SKM-1 treated with dmso at 0.1 percent for 144 hours (cell line): ENCODE results near the gene CCDC158.
A peak's percentile ranks its signal among the peaks of the same experiment; 100 is the strongest.
"Not testable (repeated sequence)": the region's sequence is repeated elsewhere in the genome, so short reads cannot be mapped to it uniquely, and the experiment has no call there.

ENCODE experiments used
- DNase-seq: peaks from one replicate; lab custom pipeline; 2025; ENCODE audit not compliant: unreplicated experiment; lab: John Stamatoyannopoulos, UW

CCDC158 gene

GRCh38 chr4:76430519-76431388 is 9.8 kb upstream of the CCDC158 start:
- DNase-seq, result peak; percentile 55

- peak; percentile 49 for DNase-seq
Measured at GRCh38 chr4:76429636-76430035, 8.7 kb upstream of the CCDC158 start.

GRCh38 chr4:76426272-76426671 is 5.3 kb upstream of the CCDC158 start:
- no peak for DNase-seq

- DNase-seq, result not testable (repeated sequence)
Measured at GRCh38 chr4:76423159-76423558, 2.2 kb upstream of the CCDC158 start.

GRCh38 chr4:76420188-76420761 is 666 bp downstream of the CCDC158 start:
- DNase-seq, result no peak

GRCh38 chr4:76410636-76411035 is 10.3 kb downstream of the CCDC158 start:
- DNase-seq, result no peak

- DNase-seq, result no peak
Measured at GRCh38 chr4:76407440-76408119, 13.4 kb downstream of the CCDC158 start.

GRCh38 chr4:76406081-76406480 is 14.9 kb downstream of the CCDC158 start:
- DNase-seq, result no peak

- no peak for DNase-seq
Measured at GRCh38 chr4:76401654-76402053, 19.3 kb downstream of the CCDC158 start.

GRCh38 chr4:76388160-76388908 is 32.6 kb downstream of the CCDC158 start:
- no peak for DNase-seq

- peak; percentile 89 for DNase-seq
Measured at GRCh38 chr4:76386566-76387305, 34.2 kb downstream of the CCDC158 start.

GRCh38 chr4:76385974-76386373 is 35.0 kb downstream of the CCDC158 start:
- DNase-seq, result no peak

GRCh38 chr4:76384052-76384451 is 36.9 kb downstream of the CCDC158 start:
- DNase-seq, result no peak

- no peak for DNase-seq
Measured at GRCh38 chr4:76383001-76383400, 37.9 kb downstream of the CCDC158 start.

- DNase-seq, result peak; percentile 53
Measured at GRCh38 chr4:76381986-76382385, 39.0 kb downstream of the CCDC158 start.

- DNase-seq, result no peak
Measured at GRCh38 chr4:76380561-76380960, 40.4 kb downstream of the CCDC158 start.

- DNase-seq, result peak; percentile 9
Measured at GRCh38 chr4:76377911-76378310, 43.0 kb downstream of the CCDC158 start.

GRCh38 chr4:76377481-76377901 is 43.5 kb downstream of the CCDC158 start:
- peak; percentile 9 for DNase-seq

- DNase-seq, result no peak
Measured at GRCh38 chr4:76376534-76376933, 44.4 kb downstream of the CCDC158 start.

- DNase-seq, result no peak
Measured at GRCh38 chr4:76375703-76376102, 45.2 kb downstream of the CCDC158 start.
